CD4-positive, alpha-beta memory T cell (primary cell): Measurements from ENCODE around the gene EPC2. TPM values are rescaled to one million over a fixed set of nuclear protein-coding genes. Genes with fewer than 3 reads are reported as not detected.

Experiments used
- CTCF ChIA-PET: fragments of 350-600 bp; sonication (Branson Sonifier 250); formaldehyde crosslinking; loops from one replicate; lab custom pipeline; 2021; ENCODE audit warnings: inconsistent platforms; ENCODE audit not compliant: partially characterized antibody; lab: Charles Lee
- POLR2A ChIA-PET: fragments of 350-600 bp; sonication (Branson Sonifier 250); formaldehyde crosslinking; loops from one replicate; lab custom pipeline; 2021; ENCODE audit not compliant: partially characterized antibody; lab: Charles Lee
- DNase-seq, 5 donors: peaks; one replicate each; pipeline versions ENCODE4 v3.0.0 to v3.0.0-alpha.2; 2020 to 2022; ENCODE audit warnings: mixed read lengths in 1 of 5
- H3K27ac ChIP-seq: one replicate; pipeline ENCODE4 v1.7.0; 2013; ENCODE audit warnings: low read depth, low read length
- H3K27me3 ChIP-seq: 2 replicates; pipeline ENCODE4 v1.7.0; 2013; ENCODE audit warnings: mild to moderate bottlenecking, low read length, moderate library complexity; ENCODE audit not compliant: insufficient read depth
- H3K36me3 ChIP-seq: 2 replicates; pipeline ENCODE4 v1.7.0; 2013; ENCODE audit warnings: mild to moderate bottlenecking, low read length, moderate library complexity; ENCODE audit not compliant: insufficient read depth
- H3K4me1 ChIP-seq: 2 replicates; pipeline ENCODE4 v1.7.0; 2013; ENCODE audit warnings: mild to moderate bottlenecking, low read length, moderate library complexity; ENCODE audit not compliant: insufficient read depth
- H3K4me3 ChIP-seq, 2 donors: one replicate each; pipeline ENCODE4 v1.7.0; 2013; ENCODE audit warnings: low read length in 2 of 2, mild to moderate bottlenecking in 1 of 2
- H3K9me3 ChIP-seq, 2 donors: one replicate each; pipeline ENCODE4 v1.7.0; 2013; ENCODE audit warnings: low read length in 2 of 2, control low read depth in 1 of 2; ENCODE audit not compliant: control insufficient read depth in 1 of 2
- H3K27ac Mint-ChIP-seq, 7 donors: one replicate each; pipeline ENCODE4 v1.8.0; 2020 to 2021; ENCODE audit warnings: mixed read lengths in 7 of 7, mild to moderate bottlenecking in 6 of 7, inconsistent platforms in 3 of 7, moderate library complexity in 3 of 7
- H3K27me3 Mint-ChIP-seq, 2 donors: one replicate each; pipeline ENCODE4 v1.8.0; 2020 to 2021; ENCODE audit warnings: mixed read lengths in 2 of 2
- H3K36me3 Mint-ChIP-seq, 2 donors: one replicate each; pipeline ENCODE4 v1.8.0; 2020 to 2021; ENCODE audit warnings: mixed read lengths in 2 of 2, inconsistent platforms in 1 of 2, mild to moderate bottlenecking in 1 of 2
- H3K4me1 Mint-ChIP-seq, 4 donors: one replicate each; pipeline ENCODE4 v1.8.0; 2020 to 2021; ENCODE audit warnings: mixed read lengths in 4 of 4, mild to moderate bottlenecking in 1 of 4
- H3K4me3 Mint-ChIP-seq, 8 donors: one replicate each; pipeline ENCODE4 v1.8.0; 2020 to 2021; ENCODE audit warnings: mixed read lengths in 8 of 8, mild to moderate bottlenecking in 7 of 8, moderate library complexity in 6 of 8, inconsistent platforms in 3 of 8
- H3K9me3 Mint-ChIP-seq, 8 donors: one replicate each; pipeline ENCODE4 v1.8.0; 2020 to 2021; ENCODE audit warnings: mixed read lengths in 8 of 8, mild to moderate bottlenecking in 5 of 8, inconsistent platforms in 3 of 8, moderate library complexity in 1 of 8
- intact Hi-C: fragments of 100-400 bp; cut with micrococcal nuclease; formaldehyde crosslinking; loops from one replicate; pipeline ENCODE4 v1.15.1; 2023
- polyA plus RNA-seq, 2 donors: library from polyadenylated mRNA; unstranded; fragments of 300-500 nt; fragmentation: Illumina TruSeq; gene quantifications; one replicate each; pipeline ENCODE4 v1.2.3, GENCODE V29; 2021
- total RNA-seq, 2 experiments: library from RNA; stranded (reverse); gene quantifications; one replicate each; pipeline ENCODE4 v1.2.3, GENCODE V29; 2021

Gene EPC2
- total RNA-seq (10 to 100 TPM; 70.9 to 77.9 TPM), polyA plus RNA-seq (1 to 10 TPM; 1.4 to 3.8 TPM)

- peak; percentile 86 to 93 (median 91) for DNase-seq
- ChIA-PET POLR2A (interaction anchor here (0.5 to 6.7 kb wide), 12 partner anchors 9 to 623 kb away, joined by 3 to 121 read pairs (median 5); partner anchors contain the start of genes MBD5 and ORC4), CTCF (interaction anchor here (0.9 to 2.0 kb wide), 6 partner anchors 10 to 624 kb away, joined by 3 to 9 read pairs (median 4); partner anchors contain the start of genes MBD5 and ORC4)
- Histone ChIP-seq H3K4me1 (peaks cover 41% of the 10 kb centered on the region), H3K9me3 (no peaks in the 10 kb centered on the region), H3K27me3 (no peaks in the 10 kb centered on the region), H3K27ac (peak within 1 kb of the TSS; percentile 87), H3K36me3 (no peaks in the 10 kb centered on the region), H3K4me3 (peak within 1 kb of the TSS; percentile 88 to 99)
- peaks cover 0 to 1% (median 0%) of the 10 kb centered on the region in 8 donors for H3K9me3 Mint-ChIP-seq
- H3K36me3 Mint-ChIP-seq: peaks cover 5 to 22% of the 10 kb centered on the region in 2 donors
- peak within 1 kb of the TSS; percentile 95 to 99 (median 96) for H3K4me3 Mint-ChIP-seq
- H3K4me1 Mint-ChIP-seq: peaks cover 19 to 37% (median 30%) of the 10 kb centered on the region in 4 donors
- intact Hi-C loops: loop anchor here (1.0 to 2.0 kb wide), 3 partner anchors 31 to 283 kb away; no protein-coding TSS in a partner anchor
- peaks cover 0 to 1% of the 10 kb centered on the region in 2 donors for H3K27me3 Mint-ChIP-seq
- peak within 1 kb of the TSS; percentile 95 to 99 (median 97) for H3K27ac Mint-ChIP-seq
These were observed at the start of gene EPC2 for GRCh38 chr2:148643998-148644882. Gene EPC2, plus strand, starts transcription at chr2:148644751. Its CDS starts 267 bp downstream, at chr2:148645018.

GRCh38 chr2:148596018-148596417 is 48.5 kb upstream of the EPC2 start:
- POLR2A ChIA-PET: no interaction called here
- peaks cover 0 to 4% (median under 1%) of the 10 kb centered on the region in 4 donors for H3K4me1 Mint-ChIP-seq
- Histone ChIP-seq H3K4me3 (no peak overlapping the region), H3K4me1 (no peaks in the 10 kb centered on the region), H3K36me3 (no peaks in the 10 kb centered on the region), H3K9me3 (no peaks in the 10 kb centered on the region), H3K27ac (no peak overlapping the region), H3K27me3 (no peaks in the 10 kb centered on the region)
- CTCF ChIA-PET: interaction anchor here (1.0 kb wide), 1 partner anchor 9 kb away, joined by 3 read pairs; no protein-coding TSS in a partner anchor
- DNase-seq: no peak
- intact Hi-C loops: no loop called here
- H3K27ac Mint-ChIP-seq: no peak overlapping the region
- H3K36me3 Mint-ChIP-seq: peaks cover 0 to 4% of the 10 kb centered on the region in 2 donors
- H3K4me3 Mint-ChIP-seq: no peak overlapping the region
- no peaks in the 10 kb centered on the region for H3K27me3 Mint-ChIP-seq
- peaks cover 0 to 6% (median under 1%) of the 10 kb centered on the region in 8 donors for H3K9me3 Mint-ChIP-seq

GRCh38 chr2:148599109-148599991 is 45.2 kb upstream of the EPC2 start:
- POLR2A ChIA-PET: no interaction called here
- H3K4me3 ChIP-seq: no peak overlapping the region
- no peak overlapping the region for H3K27ac ChIP-seq
- H3K9me3 ChIP-seq: no peaks in the 10 kb centered on the region
- H3K27me3 ChIP-seq: no peaks in the 10 kb centered on the region
- Mint-ChIP-seq H3K4me1 (peaks cover 0 to 4% (median 1%) of the 10 kb centered on the region in 4 donors), H3K27ac (no peak overlapping the region), H3K36me3 (peaks cover 3 to 8% of the 10 kb centered on the region in 2 donors), H3K9me3 (peaks cover 2 to 31% (median 19%) of the 10 kb centered on the region in 8 donors), H3K4me3 (no peak overlapping the region), H3K27me3 (peaks cover 0 to 2% of the 10 kb centered on the region in 2 donors)
- CTCF ChIA-PET: no interaction called here
- no peaks in the 10 kb centered on the region for H3K36me3 ChIP-seq
- no peak for DNase-seq
- no peaks in the 10 kb centered on the region for H3K4me1 ChIP-seq
- intact Hi-C loops: no loop called here

- Mint-ChIP-seq H3K4me3 (peak overlapping the region in 1 of 8 donors; percentile 20), H3K9me3 (peaks cover 2 to 37% (median 22%) of the 10 kb centered on the region in 8 donors), H3K36me3 (peaks cover 3 to 8% of the 10 kb centered on the region in 2 donors), H3K27me3 (peaks cover 0 to 2% of the 10 kb centered on the region in 2 donors), H3K27ac (no peak overlapping the region), H3K4me1 (peaks cover 0 to 4% (median 1%) of the 10 kb centered on the region in 4 donors)
- ChIA-PET CTCF (no interaction called here), POLR2A (interaction anchor here (0.5 kb wide), 1 partner anchor 582 kb away, joined by 3 read pairs; the partner anchor contains the start of genes MBD5 and ORC4)
- H3K9me3 ChIP-seq: no peaks in the 10 kb centered on the region
- intact Hi-C loops: no loop called here
- DNase-seq: no peak
- no peak overlapping the region for H3K27ac ChIP-seq
- H3K4me3 ChIP-seq: no peak overlapping the region
- no peaks in the 10 kb centered on the region for H3K36me3 ChIP-seq
- H3K27me3 ChIP-seq: no peaks in the 10 kb centered on the region
- no peaks in the 10 kb centered on the region for H3K4me1 ChIP-seq
These were observed 41.5 kb upstream of the EPC2 start for GRCh38 chr2:148602885-148603561.

GRCh38 chr2:148603562-148603920 is 41.0 kb upstream of the EPC2 start:
- Mint-ChIP-seq H3K27ac (no peak overlapping the region), H3K36me3 (peaks cover 3 to 8% of the 10 kb centered on the region in 2 donors), H3K4me1 (peaks cover 0 to 4% (median 1%) of the 10 kb centered on the region in 4 donors), H3K27me3 (peaks cover 0 to 2% of the 10 kb centered on the region in 2 donors), H3K9me3 (peaks cover 2 to 37% (median 22%) of the 10 kb centered on the region in 8 donors), H3K4me3 (peak overlapping the region in 1 of 8 donors; percentile 5)
- no peak overlapping the region for H3K27ac ChIP-seq
- POLR2A ChIA-PET: no interaction called here
- H3K27me3 ChIP-seq: no peaks in the 10 kb centered on the region
- H3K36me3 ChIP-seq: no peaks in the 10 kb centered on the region
- intact Hi-C loops: no loop called here
- DNase-seq: no peak
- H3K4me3 ChIP-seq: no peak overlapping the region
- no peaks in the 10 kb centered on the region for H3K9me3 ChIP-seq
- CTCF ChIA-PET: interaction anchor here (1.0 kb wide), 1 partner anchor 50 kb away, joined by 3 read pairs; no protein-coding TSS in a partner anchor
- H3K4me1 ChIP-seq: no peaks in the 10 kb centered on the region

- peaks cover 0 to 1% (median 0%) of the 10 kb centered on the region in 4 donors for H3K4me1 Mint-ChIP-seq
- peak overlapping the region in 1 of 7 donors; percentile 5 for H3K27ac Mint-ChIP-seq
- Histone ChIP-seq H3K4me1 (no peaks in the 10 kb centered on the region), H3K9me3 (no peaks in the 10 kb centered on the region), H3K27ac (no peak overlapping the region), H3K36me3 (no peaks in the 10 kb centered on the region), H3K4me3 (no peak overlapping the region), H3K27me3 (no peaks in the 10 kb centered on the region)
- intact Hi-C loops: no loop called here
- ChIA-PET POLR2A (no interaction called here), CTCF (no interaction called here)
- H3K9me3 Mint-ChIP-seq: peaks cover 2 to 37% (median 22%) of the 10 kb centered on the region in 8 donors
- H3K36me3 Mint-ChIP-seq: peaks cover 3 to 8% of the 10 kb centered on the region in 2 donors
- no peak overlapping the region for H3K4me3 Mint-ChIP-seq
- DNase-seq: no peak
- peaks cover 0 to 2% of the 10 kb centered on the region in 2 donors for H3K27me3 Mint-ChIP-seq
These were observed 39.6 kb upstream of the EPC2 start for GRCh38 chr2:148604927-148605326.
